Hippocampal formation (tissue), 2 donors: ENCODE measurements around the gene CEP152.
"Not testable (repeated sequence)": the region's sequence is repeated elsewhere in the genome, so short reads cannot be mapped to it uniquely, and the experiment has no call there.

Source experiments
- DNase-seq, 2 donors: peaks; one replicate each; lab custom pipeline; 2025; lab: John Stamatoyannopoulos, UW

The CEP152 gene, protein sequence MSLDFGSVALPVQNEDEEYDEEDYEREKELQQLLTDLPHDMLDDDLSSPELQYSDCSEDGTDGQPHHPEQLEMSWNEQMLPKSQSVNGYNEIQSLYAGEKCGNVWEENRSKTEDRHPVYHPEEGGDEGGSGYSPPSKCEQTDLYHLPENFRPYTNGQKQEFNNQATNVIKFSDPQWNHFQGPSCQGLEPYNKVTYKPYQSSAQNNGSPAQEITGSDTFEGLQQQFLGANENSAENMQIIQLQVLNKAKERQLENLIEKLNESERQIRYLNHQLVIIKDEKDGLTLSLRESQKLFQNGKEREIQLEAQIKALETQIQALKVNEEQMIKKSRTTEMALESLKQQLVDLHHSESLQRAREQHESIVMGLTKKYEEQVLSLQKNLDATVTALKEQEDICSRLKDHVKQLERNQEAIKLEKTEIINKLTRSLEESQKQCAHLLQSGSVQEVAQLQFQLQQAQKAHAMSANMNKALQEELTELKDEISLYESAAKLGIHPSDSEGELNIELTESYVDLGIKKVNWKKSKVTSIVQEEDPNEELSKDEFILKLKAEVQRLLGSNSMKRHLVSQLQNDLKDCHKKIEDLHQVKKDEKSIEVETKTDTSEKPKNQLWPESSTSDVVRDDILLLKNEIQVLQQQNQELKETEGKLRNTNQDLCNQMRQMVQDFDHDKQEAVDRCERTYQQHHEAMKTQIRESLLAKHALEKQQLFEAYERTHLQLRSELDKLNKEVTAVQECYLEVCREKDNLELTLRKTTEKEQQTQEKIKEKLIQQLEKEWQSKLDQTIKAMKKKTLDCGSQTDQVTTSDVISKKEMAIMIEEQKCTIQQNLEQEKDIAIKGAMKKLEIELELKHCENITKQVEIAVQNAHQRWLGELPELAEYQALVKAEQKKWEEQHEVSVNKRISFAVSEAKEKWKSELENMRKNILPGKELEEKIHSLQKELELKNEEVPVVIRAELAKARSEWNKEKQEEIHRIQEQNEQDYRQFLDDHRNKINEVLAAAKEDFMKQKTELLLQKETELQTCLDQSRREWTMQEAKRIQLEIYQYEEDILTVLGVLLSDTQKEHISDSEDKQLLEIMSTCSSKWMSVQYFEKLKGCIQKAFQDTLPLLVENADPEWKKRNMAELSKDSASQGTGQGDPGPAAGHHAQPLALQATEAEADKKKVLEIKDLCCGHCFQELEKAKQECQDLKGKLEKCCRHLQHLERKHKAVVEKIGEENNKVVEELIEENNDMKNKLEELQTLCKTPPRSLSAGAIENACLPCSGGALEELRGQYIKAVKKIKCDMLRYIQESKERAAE (N-terminal part only)

DNA sequence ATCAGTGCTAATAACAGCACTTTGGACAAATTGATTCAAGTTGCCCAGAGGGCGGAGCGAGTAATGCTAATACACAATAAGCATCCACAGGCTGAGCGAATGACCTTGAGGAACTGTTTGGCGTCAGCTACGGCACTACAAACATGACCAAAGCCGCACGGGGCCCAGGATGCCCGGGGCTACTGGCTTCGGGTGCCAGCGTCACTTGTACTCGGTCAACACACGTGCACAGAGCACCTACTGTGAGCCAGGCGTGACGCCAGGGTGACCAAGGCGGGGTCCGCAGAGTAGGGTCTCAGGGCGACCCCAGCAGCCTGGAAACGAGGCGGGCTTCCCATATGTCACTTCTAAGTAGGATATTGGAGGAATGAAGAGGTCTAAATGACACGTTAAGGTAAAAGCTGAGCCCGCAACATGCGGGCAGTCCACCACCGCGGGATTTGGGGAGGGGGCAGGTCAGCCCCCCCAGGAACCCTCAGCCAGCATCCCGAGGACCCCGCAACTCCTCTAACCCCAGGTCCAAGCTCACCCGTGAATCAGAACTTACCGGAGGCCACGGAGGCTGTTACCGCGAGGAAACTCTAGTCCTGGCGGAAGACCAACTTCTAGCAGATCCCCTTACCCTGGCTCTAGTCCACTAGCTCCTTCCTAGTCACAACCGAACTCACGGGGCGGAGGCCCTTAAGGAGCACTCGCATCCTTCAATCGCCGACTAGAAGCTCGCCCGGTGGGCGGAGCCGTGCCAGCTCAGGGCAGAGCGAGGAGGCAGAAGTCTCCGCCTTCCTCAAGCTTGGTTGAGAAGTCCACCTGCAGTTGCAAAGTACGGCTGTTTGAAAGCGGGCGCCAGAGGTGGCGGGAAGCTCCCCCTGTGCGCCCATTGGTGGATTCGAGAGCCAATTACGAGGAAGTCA is at the start of gene CEP152:
TSS of gene CEP152 (minus strand) at position 656 of the 911 bp plus-strand sequence. CDS start 5,420 bp downstream, outside the sequence.
- peak; percentile 87 to 96 for DNase-seq

DNA sequence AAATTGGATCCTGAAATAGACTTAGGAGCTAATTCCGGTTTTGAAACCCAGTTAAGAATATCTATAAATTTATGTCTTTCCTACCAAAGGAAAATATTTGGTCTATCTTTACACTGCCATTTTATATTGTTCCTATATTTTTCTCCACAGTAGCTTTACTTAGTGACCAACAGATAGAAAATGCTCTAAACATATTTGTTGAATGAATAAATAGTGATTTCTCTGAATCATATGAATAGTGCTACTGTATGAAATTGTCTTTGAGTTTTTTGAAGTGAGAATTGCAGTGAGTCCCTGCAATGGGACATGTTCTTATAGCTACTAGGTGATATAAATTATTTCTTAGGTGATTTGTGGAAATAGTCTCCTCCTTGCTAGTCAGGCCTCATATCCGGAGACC is 48.6 kb upstream of the CEP152 start:
- no peak for DNase-seq

DNA sequence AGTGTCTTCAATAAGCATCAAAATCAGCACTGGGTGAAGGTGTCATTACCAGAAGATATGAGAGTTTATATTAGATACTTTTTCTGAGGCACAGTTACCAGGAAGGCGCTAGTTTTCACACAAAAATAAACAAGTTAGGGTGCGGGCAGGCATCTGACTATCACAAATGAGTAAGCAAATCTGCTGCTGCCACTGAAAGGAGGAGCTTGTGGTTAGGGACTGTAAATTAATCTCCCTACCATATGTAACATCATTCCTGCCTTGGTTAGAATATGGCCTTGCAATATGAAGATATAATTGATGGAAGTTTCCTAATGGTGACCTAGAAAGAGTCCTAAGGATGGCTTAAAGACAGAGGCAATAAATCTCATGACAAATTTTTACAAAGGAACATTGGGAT is 47.5 kb upstream of the CEP152 start:
- DNase-seq: no peak

DNA sequence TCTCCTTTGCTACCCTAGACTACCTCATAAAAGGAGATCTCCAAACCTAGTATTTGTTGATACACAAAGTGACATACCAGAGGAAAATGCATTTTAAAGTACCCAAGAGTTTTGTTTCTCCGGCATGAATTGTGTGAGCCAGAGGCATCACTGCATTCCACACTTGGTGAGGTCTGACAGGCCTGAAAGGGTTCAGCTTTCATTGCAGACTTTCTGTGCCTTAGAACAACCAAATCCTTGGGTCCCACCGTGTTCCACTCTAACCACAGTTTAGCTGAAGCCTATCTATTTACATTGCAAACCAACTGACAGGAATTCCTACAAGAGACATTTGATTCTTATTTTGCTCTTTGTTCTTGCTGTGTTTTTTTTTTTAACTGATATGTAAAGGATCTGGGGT is 46.1 kb upstream of the CEP152 start:
- no peak for DNase-seq

DNA sequence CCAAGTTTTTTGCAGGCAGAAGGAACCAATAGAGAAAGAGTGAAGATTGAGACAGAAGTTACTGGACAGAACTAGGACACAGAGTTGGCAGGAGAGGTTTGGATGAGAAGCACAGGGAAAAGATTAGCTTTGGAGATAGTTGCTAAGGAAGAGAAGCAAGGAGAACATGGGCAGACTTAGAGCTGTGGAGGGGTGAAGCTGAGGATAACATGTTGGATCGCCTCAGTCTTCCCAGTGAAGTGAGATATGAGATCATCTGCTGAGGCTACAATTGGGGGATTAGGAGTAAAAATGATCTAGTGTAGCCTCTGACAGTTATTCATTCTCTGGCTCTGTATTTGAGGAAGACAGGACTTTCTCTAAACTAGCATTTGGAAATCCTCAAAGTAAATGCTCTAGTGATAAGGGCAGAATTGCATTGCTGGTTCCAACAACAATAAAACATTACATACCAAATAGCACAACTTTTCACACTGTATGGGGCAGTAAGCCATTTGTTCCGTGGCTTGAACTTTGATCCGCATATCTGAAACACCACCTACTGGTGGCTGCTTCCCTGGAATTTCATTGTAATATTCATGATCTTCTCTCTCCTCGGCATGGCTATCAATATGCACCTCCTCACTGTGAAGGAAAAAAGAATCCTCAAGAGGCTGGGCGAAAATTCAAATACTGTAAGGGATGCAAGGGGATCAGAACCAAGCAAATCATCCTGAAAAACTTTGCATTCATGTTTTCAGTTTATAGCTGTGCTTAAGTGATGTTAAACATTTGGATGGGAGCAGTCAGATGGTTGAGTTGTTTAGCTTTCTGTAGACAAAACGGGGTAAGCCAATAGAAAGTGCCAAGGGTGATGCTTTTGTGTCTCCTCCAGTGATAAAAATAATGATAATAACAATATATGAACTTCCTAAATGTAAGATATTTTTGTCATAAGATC is 44.9 kb upstream of the CEP152 start:
- peak in 1 of 2 donors; percentile 17 for DNase-seq

DNA sequence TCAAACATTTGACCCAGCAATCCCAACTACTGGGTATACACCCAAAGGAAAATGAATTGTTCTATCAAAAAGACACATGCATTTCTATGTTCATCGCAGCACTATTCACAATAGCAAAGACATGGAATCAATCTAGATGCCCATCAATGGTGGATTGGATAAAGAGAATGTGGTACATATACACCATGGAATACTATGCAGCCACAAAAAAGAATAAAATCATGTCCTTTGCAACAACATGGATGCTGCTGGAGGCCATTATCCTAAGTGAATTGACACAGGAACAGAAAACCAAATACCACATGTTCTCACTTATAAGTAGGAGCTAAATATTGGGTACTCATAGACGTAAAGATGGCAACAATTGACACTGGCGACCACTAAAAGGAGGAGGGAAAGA is 43.6 kb upstream of the CEP152 start:
- not testable (repeated sequence) for DNase-seq

DNA sequence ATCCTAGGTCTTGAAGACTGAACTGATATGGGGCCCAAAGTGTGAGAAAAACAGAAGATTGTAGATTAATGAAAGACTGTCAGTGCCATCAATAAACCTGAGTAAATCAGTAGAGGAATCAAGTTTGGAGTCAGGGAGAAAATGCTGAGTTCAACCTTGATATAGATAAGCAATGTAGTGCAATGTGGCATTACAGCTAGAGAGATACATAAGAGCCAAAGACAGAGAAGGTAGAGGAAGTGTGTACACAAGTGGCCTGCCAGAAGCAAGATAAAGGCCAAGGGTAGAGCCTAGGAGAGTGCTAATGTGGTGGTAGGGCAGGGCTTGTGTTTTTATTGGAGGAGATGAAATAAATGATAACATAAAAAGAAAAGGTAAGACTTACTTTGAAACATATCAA is 41.1 kb upstream of the CEP152 start:
- DNase-seq: no peak

DNA sequence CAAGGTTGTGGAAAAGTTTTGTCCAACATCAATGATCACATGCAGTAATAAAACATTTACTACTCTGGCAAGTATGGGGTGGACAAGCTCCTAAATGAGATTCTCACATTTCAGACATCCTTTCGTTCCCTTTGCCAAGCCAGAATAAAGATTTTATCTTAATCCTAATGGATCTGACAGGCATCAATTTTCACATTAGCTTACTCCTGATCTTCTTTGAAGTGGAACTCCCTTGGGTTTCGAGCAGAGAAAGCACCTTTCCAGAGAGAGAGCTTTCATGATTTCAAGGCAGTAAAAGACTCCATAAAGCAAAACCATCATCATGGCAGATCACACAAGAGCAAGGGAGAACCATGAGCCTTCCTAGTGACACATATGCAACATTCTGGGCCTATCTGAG is 39.8 kb upstream of the CEP152 start:
- DNase-seq: no peak

DNA sequence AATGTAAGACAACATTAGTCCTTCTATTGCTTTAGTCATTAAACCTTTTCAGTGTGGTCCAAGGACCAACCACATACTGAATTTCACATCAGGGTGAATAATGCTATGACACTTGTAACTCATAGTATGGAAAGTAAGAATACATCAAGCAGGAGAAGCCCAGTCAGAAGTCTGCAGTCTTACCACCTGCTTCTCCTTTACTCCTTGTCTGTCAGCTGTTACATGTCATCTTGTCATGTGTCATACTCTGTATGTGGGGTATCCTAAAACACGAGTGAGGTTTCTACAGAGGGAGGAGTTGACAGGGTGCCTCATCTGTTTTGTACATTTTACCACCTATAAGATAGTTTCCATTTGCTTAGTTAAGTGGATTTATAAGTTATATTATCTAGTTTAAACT is 34.3 kb upstream of the CEP152 start:
- DNase-seq: no peak

DNA sequence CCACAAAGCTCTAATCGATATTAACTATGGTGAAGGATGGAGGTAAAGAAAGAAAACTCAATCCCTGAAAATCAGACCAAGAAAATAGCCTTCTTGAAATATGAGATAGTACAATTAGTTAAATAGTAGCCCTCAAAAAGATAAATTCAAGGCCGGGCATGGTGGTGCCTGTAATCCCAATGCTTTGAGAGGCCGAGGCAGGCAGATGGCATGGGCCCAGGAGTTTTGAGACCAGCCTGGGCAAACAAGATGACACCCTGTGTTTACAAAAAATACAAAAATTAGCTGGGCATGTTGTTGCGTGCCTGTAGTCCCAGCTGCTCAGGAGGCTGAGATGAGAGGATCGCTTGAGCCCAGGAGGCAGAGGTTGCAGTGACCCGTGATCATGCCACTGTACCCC is 31.6 kb upstream of the CEP152 start:
- DNase-seq: no peak

DNA sequence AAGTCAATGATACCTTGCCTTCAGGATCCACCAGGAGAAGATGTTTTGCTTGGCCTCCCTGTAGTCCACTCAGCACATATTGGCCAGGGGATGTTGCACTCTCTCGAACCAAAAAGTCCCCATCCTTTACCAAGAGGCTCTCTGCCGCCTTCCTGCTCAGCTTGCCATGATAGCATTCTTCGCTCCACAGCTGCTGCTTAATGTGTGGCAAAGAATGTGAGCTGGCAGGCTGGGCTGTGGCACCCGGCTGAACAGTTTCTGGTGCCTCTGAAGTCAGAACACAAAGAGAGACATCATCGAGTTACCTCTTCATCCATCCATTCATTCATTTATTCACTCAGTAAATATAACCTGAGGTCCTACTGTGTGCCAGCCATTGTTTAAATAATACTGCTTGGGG is 23.9 kb upstream of the CEP152 start:
- DNase-seq: no peak

DNA sequence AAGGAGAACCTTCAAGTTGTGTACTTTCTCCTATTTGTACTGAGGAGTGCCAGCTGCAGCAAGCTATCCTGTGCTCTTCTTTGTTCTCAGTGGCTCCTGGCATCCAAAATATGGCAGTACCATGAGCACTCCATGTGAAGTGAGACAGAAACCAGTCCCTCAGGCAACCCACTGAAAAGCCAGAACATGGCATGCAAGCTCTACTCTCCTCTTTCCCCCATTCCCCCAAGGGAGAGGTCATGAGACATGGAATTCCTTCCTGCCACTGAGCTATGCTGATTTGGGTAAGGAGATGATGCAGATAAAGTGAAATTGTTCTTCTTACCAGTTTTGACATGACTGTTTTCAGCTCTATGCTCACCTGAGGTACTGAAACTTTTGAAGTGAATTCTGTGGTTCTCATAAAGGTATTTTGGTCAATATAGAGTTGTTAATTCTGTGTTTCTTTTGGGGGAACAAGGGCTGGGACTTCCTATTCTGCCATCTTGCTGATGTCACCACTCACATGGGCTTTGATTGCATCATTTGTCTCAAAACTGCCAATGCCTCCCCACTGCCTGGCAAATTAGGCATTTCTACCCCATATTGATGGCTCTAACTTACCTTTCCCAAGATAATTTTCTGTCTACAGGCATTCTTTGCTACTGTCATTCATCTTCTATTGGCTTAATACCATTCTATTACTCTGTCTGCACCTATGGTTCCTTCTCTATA is 22.8 kb upstream of the CEP152 start:
- no peak for DNase-seq

DNA sequence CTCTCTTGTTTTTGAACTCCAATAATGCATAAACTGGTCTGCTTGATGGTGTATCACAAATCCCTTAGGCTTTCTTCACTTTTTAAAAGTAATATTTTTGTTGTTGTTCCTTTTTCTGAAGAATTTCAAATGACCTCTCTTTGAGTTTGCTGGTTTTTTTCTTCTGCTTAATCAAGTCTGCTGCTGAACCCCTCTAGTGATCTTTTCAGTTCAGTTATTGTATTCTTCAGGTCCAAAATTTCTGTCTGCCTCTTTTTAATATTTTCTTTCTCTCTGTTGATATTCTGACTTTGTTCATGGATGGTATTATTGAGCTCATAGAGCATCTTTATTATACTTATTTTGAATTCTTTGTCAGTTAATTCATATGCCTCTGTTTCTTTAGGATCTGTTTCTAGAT is 21.8 kb upstream of the CEP152 start:
- DNase-seq: no peak

DNA sequence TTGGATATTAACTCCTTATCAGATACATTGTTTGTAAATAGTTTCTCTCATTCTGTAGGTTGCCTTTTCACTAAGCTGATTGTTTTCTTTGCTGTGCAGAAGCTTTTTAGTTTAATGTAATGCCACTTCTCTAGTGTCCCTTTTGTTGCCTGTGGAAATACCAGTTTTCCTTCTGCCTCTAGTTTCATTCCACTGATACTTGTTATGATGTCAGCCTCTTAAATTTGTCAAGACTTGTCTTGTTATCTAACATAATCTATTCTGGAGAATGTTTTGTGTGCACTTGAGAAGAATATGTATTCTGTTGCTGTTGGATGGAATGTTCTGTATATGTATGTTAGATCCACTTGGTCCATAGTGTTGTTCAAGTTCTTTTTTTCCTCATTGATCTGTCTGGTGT is 18.0 kb upstream of the CEP152 start:
- DNase-seq: no peak

DNA sequence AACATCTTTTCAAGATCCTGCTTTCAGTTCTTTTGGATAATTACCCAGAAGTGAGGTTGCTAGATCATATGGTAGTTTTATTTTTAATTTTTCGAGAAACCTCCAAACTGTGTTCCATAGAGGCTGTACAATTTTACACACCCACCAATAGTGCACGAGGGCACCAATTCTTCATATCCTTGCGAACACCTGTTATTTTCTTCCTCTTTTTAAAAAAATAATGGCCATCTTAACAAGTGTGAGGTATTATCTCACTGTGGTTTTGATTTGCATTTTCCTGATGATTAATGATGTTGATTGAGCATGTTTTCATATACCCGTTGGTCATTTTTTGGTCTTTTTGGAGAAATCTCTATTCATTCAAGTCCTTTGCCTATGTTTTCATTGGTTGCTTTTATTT is 17.6 kb upstream of the CEP152 start:
- no peak for DNase-seq

DNA sequence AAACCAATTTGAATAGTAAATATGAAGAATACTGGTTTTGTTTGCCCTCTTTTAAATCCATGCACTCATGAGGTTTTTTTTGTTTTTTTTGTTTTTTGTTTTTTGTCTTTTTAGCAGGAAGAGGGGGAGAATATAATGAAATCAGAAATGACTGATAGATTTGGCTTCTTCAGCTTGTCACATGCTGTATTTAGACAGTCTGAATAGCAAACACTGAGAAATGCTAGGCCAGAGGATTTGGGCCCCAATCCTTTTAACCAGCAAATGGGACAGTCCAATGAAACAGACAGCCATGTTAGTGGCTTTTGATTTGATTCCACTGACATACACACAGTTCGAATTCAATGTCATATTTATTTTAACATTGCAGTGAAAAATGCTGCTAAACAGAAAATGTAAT is 14.2 kb upstream of the CEP152 start:
- DNase-seq: peak in 1 of 2 donors; percentile 41

DNA sequence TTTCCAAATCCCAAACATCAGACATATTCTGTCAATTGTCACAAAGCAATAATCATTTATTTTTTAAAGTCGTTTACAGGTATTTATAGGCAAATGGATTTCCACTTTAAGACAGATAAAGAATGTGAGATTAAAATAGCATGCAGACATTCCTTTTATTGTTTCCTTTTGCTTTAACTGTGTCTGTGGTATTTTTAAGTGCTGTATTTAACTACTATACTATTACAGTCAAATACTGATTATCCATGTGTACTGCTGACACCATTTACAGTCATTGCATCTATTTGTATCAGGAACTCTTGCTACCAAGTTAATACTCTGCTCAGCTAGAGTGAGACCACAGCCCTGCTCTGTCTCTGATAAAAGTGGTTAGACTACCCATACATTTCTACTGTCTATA is 12.8 kb upstream of the CEP152 start:
- DNase-seq: no peak

DNA sequence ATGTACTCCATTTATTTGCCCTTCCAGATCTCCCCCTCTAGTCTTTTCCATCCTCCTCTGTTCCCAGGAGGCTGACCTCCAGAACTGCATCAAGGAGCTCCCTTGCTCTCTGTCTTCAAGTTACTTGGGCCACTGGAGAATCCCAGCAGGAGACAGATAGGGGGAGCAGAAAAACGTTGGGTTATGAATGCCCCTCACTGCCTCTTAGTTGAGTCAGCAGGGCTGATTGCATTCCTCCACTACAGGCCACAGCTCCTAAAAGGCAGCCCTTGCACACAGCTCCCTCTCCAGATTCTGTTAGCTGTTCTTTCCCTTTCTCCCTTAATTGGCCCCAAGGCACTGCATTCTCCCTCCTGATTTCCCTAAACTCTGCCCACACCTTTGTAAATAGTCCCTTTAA is 12.4 kb upstream of the CEP152 start:
- no peak for DNase-seq

DNA sequence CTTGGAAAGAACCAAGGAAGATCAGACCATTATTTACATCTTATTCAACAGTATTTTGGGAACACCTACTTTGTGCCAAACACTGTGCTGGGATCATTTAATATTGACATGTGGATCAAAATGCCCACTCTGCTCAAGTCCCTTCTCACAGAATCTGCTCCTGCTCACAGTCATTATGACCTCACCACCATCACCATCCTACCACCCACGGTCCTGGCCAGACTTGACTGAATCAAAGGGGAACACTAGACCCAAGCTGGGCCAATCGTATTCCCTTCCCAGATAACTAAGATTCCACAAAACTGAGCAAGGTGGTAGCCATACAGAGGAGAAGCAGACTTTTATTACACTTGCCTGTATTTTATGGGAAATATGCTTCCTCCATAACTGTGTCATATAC is 3.4 kb upstream of the CEP152 start:
- no peak for DNase-seq
